Measurements from ENCODE around the gene RAB3B.

DNA sequence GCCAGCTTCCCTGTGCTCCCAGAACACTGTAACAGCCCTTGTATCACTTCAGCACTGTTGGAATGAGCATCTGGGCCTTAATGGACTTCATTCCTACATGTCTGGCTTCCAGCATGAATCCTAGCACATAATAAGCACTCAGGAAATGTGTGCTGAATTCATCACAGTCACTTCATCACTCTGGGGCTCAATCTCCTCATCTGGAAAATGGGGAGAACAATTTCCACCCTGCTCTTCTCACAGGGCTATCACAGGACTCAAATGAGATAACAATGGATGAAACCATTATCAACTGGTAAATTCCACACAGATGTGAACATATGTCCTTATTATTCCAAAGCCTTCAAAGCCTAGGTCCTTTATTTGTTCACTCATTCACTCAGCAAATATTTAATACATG lies 12.4 kb downstream of the RAB3B start:
- TF ChIP-seq, protein P1, sequence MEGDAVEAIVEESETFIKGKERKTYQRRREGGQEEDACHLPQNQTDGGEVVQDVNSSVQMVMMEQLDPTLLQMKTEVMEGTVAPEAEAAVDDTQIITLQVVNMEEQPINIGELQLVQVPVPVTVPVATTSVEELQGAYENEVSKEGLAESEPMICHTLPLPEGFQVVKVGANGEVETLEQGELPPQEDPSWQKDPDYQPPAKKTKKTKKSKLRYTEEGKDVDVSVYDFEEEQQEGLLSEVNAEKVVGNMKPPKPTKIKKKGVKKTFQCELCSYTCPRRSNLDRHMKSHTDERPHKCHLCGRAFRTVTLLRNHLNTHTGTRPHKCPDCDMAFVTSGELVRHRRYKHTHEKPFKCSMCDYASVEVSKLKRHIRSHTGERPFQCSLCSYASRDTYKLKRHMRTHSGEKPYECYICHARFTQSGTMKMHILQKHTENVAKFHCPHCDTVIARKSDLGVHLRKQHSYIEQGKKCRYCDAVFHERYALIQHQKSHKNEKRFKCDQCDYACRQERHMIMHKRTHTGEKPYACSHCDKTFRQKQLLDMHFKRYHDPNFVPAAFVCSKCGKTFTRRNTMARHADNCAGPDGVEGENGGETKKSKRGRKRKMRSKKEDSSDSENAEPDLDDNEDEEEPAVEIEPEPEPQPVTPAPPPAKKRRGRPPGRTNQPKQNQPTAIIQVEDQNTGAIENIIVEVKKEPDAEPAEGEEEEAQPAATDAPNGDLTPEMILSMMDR (IDR thresholded peaks at IDR 0.05) = no peak
- TF ChIP-seq POLR2AphosphoS5 (IDR thresholded peaks at IDR 0.05) = no peak

All from breast epithelium (tissue), 3 donors.